ENCODE measurements around the gene COL19A1.

DNA sequence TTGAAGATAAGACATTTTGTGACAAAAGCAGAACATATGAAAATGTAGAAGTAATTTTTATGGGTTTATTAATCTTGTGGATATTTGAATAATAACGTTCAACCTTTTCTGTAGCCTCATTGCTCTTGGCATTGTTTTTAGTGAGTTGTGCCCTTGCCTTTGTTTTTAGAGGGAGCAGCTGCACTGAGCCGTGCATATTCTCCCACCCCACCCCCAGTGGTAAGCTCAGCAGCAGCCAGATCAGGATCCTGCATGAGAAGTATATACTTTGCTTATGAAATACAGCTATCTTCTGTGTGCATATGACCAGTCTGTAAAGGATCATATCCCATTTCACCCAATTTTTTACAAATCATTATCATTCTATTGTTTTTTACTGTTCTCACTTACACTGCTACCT, 252.3 kb downstream of the COL19A1 start:
- no peak for TF ChIP-seq CTCF (IDR thresholded peaks at IDR 0.05)
- TF ChIP-seq SIN3A (IDR thresholded peaks at IDR 0.05; ENCODE audit: borderline replicate concordance, insufficient read depth, low read depth, low read length): no peak
- TF ChIP-seq, protein P1, sequence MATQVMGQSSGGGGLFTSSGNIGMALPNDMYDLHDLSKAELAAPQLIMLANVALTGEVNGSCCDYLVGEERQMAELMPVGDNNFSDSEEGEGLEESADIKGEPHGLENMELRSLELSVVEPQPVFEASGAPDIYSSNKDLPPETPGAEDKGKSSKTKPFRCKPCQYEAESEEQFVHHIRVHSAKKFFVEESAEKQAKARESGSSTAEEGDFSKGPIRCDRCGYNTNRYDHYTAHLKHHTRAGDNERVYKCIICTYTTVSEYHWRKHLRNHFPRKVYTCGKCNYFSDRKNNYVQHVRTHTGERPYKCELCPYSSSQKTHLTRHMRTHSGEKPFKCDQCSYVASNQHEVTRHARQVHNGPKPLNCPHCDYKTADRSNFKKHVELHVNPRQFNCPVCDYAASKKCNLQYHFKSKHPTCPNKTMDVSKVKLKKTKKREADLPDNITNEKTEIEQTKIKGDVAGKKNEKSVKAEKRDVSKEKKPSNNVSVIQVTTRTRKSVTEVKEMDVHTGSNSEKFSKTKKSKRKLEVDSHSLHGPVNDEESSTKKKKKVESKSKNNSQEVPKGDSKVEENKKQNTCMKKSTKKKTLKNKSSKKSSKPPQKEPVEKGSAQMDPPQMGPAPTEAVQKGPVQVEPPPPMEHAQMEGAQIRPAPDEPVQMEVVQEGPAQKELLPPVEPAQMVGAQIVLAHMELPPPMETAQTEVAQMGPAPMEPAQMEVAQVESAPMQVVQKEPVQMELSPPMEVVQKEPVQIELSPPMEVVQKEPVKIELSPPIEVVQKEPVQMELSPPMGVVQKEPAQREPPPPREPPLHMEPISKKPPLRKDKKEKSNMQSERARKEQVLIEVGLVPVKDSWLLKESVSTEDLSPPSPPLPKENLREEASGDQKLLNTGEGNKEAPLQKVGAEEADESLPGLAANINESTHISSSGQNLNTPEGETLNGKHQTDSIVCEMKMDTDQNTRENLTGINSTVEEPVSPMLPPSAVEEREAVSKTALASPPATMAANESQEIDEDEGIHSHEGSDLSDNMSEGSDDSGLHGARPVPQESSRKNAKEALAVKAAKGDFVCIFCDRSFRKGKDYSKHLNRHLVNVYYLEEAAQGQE (IDR thresholded peaks at IDR 0.05; ENCODE audit: insufficient read depth in 1 of 2, low read depth in 2 of 2, low read length in 1 of 2): no peak
- no peak for TF ChIP-seq POLR2AphosphoS5 (IDR thresholded peaks at IDR 0.05; ENCODE audit: low read depth, low read length)
- no peak for TF ChIP-seq TCF7L2 (IDR thresholded peaks at IDR 0.05; ENCODE audit: low read depth, low read length)
